Measurements from ENCODE around the gene MBNL2.
A peak's percentile ranks its signal among the peaks of the same experiment; 100 is the strongest.

Gene MBNL2

GRCh38 chr13:97431171-97431764 lies 209.1 kb downstream of the MBNL2 start:
- DNase-seq = no peak

GRCh38 chr13:97432232-97432916 lies 210.2 kb downstream of the MBNL2 start:
- no peak for DNase-seq

- DNase-seq = peak; percentile 98
Measured at GRCh38 chr13:97432917-97433726, 211.0 kb downstream of the MBNL2 start.

- DNase-seq = peak; percentile 74
Measured at GRCh38 chr13:97433727-97434396, 211.7 kb downstream of the MBNL2 start, which contains the start of gene RAP2A. TSS of gene RAP2A (plus strand) at chr13:97434169. CDS start at chr13:97434471, 302 bp downstream.

- peak; percentile 26 for DNase-seq
Measured at GRCh38 chr13:97434397-97435201, 212.5 kb downstream of the MBNL2 start.

- DNase-seq = no peak
Measured at GRCh38 chr13:97435323-97435722, 213.2 kb downstream of the MBNL2 start.

GRCh38 chr13:97435794-97436193 lies 213.7 kb downstream of the MBNL2 start:
- no peak for DNase-seq

- DNase-seq = no peak
Measured at GRCh38 chr13:97436845-97437244, 214.7 kb downstream of the MBNL2 start.

- no peak for DNase-seq
Measured at GRCh38 chr13:97437729-97438128, 215.6 kb downstream of the MBNL2 start.

GRCh38 chr13:97438856-97439595 lies 216.9 kb downstream of the MBNL2 start:
- DNase-seq = no peak

- no peak for DNase-seq
Measured at GRCh38 chr13:97440598-97441170, 218.6 kb downstream of the MBNL2 start.

- no peak for DNase-seq
Measured at GRCh38 chr13:97441368-97441767, 219.2 kb downstream of the MBNL2 start.
